GM21367 (cell line): ENCODE measurements around the gene PTPN18.
"Not testable (repeated sequence)": the region's sequence is repeated elsewhere in the genome, so short reads cannot be mapped to it uniquely, and the experiment has no call there.

Experiments used
- ATAC-seq: cut with Tn5 transposase; IDR thresholded peaks from one replicate; pipeline ENCODE4 v1.9.1; 2021; ENCODE audit not compliant: unreplicated experiment

Gene PTPN18

DNA sequence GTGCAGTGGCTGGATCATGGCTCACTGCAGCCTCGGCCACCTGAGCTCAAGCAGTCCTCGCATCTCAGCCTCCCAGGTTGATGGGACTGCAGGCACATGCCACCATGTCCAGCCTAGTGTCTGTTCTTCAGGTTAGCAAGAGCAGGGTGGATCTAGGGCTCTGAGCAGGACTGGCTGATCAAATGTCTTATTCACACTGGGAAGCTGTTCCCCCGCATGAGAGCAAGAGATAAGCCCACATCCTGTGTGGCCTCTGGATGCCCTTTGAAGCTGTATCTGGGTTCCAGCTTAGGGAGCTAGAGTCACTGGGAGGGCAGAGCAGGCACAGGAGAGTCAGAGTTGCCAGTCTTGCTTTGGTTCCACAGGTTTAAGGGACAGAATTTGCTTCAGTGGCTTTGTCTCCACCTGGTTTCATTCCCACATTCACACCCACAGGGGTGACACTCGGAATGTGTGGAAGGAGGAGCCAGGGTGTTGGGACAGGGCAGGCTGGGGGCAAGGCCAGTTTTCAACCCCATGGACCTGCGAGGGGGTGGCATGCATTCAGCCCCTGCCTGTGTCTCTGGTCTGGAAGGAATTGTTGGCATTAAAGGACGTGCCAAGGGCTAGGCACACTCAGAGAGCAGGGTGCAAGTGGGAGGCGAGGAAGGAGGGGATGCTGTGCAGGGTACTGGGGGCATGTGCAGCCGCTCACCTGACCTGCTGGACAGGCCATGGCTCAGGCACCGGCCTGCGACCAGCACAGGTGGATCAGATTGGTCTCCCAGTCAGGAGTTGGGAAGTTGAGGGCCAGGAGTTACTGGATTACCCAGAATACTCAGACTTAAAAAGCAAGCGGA is 24.5 kb downstream of the PTPN18 start:
- no peak for ATAC-seq

DNA sequence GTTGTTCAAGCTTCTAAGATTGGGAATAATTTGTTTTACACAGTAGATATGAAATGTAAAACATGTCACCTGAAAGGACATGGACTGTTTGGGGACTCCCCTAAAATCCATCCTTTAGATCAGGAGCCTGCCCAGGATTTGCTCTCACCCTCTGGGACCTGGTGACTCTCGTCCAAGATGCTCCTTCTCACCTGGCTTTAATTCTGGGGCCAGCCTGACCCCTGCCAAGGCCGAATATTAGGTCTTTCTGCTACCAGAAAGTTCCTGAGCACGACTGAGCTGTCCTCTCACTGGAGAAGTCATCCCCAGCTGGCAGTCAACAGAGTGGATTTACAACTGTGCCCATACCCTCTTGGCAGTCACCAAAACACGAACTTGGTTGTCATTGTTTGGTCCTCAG is 25.3 kb downstream of the PTPN18 start:
- ATAC-seq, result no peak

DNA sequence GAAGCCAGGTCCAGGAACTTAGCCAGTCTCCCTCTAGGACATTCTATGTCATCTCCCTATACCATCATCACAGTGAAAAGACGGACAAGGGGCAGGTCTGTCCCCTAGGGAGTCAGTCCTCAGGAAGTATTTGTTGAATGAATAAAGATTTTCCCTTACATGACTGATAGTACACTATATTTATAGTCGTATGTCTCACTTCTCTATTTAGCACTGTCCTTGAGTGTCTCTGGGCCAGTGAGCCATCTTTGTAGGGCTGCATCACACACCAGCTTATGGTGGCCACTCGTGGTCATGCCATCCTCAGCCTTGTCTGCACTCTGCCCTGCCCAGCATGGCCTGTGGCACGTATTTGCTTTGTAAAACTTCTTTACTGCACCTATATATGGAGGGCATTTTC is 25.8 kb downstream of the PTPN18 start:
- no peak for ATAC-seq

GRCh38 chr2:130382313-130382917 is 26.6 kb downstream of the PTPN18 start:
- no peak for ATAC-seq

DNA sequence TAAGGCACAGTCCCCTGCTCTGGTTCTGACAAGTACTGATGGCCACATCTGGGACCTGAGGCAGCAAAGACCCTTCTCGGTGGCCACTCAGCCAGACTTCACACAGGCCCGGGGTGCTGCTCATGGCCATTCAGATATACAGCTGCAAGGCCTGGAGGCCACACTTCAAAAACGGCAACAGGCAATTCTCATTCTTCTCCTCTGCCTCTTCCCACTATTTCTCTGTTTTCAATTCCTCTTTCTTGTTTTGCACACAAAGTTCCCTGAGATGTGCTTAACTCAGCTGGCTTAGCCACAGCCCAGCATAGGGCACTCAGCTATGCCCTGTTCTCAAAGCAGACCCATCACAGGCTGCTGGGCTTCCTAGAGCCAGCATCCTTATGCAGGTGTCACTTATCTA is 29.9 kb downstream of the PTPN18 start:
- peak; percentile 50 for ATAC-seq

GRCh38 chr2:130387071-130387400 is 31.2 kb downstream of the PTPN18 start:
- no peak for ATAC-seq

DNA sequence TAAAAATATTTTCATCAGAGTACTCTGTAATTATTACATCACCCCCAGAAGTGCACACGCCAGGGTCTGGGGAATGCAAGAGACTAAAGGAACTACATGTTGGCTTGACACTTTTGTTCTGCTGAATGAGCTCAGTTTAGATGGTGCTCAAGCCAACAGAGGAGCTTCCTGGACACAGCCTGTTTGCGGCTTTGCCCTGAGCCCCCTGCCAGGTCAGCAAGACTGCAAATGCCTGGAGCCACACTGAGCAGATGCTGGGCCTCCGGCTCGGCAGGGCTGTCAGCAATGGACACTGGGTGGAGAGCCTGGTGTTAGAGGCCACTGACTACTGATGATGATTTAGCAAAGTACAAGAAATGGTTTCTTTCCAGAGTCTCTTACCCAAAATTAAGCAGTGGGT is 31.9 kb downstream of the PTPN18 start:
- no peak for ATAC-seq

GRCh38 chr2:130388221-130388907 is 32.5 kb downstream of the PTPN18 start:
- no peak for ATAC-seq

DNA sequence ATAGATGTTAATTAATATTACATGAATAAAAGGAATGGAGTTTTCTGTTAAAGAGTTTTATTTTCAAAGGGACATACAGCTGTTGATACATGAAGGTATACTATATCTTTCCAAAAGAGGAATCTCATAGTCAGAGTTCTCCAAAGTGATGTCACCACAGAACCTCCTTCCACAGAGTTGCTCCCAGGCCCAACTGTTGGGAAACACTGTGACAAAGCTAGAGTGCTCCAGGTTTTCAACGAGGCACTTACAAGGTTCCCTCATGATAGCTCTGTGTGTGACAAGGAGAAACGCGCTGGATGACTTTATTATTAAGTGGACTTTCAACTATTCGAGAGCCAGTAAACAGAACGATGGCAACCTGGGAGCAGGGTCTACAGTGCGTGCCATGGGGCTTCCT is 33.5 kb downstream of the PTPN18 start:
- no peak for ATAC-seq

DNA sequence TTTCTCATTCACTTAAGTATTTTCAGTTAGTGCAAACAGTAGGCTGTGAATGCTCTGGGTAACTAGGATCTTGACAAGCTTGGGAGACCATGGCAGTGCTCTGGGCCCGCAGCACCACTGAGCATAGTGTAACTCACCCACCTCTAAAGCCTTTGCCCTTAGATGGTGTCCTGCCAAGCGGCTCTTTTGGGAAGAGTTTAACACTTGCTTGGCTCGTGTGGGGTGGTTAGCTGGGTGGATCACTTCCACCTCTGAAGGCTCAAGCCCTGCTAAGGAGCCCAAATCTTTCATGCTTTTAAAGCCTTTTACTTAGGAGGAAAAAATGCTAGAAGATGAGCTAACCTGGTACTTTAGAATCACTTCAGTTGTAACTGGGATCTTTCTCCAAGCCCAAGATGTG is 33.9 kb downstream of the PTPN18 start:
- ATAC-seq, result no peak

DNA sequence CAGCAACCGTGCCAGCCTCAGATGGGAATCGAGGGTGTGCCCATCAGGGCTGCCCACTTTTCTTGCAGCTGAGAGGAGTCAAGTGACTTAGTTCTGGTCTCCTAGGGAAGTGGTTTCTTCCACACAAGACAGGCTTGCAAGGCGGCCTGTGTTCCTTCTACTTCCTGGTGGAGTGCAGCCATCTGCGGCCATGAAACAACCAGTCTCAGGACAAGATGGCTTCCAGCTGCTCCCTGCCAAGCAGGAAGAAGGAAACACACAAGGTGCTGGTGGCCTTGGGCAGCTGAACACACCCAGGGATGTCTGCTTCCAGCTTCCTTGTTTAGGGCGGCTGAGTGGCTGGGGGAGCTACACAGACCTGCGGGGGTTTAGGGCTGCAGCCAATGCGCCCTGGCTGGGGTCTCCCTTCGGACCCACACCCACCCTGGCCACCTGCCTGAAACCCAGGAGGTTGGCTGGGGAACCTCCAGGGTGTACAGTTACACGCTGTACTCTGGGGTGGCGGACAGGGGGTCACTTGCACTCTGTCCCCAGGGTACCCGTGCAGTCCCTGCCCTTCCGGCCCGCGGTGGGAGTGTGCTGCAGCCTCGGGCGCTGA is 34.7 kb downstream of the PTPN18 start:
- ATAC-seq, result peak; percentile 10

GRCh38 chr2:130391058-130391871 is 35.4 kb downstream of the PTPN18 start:
- ATAC-seq, result peak; percentile 80

DNA sequence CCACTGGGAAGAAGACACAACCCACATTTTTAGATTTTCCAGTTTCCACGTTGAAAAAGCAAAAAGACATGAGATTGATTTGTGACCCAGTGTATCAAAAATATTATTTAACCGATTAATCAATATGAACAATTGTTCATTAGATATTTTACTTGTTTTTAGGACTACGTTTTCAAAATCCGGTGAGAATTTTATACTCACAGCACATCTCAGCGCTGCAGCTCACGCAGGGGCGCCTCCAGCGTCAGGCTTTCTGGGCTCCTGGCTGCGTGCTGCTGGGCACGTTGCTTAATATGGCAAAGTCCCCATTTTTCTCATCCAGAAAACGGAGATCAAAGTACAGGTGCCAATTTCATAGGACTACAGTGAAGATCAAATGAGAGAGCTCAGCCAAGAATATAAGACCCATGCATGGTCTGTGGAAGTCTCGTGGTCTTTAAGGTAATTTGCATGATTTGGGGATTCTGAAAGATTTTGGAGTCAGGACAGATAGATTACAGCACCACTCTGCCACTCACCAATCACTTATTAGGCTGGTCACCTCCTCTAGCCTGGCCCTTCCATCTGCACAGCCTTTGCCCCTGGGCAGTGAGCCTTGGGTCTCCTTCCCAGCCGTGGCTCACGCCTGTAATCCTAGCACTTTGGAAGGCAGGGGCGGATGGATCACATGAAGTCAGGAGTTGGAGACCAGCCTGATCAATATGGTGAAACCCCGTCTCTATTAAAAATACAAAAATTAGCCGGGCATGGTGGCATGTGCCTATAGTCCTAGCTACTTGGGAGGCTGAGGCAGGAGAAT is 36.2 kb downstream of the PTPN18 start:
- no peak for ATAC-seq

GRCh38 chr2:130393318-130393910 is 37.6 kb downstream of the PTPN18 start:
- no peak for ATAC-seq

DNA sequence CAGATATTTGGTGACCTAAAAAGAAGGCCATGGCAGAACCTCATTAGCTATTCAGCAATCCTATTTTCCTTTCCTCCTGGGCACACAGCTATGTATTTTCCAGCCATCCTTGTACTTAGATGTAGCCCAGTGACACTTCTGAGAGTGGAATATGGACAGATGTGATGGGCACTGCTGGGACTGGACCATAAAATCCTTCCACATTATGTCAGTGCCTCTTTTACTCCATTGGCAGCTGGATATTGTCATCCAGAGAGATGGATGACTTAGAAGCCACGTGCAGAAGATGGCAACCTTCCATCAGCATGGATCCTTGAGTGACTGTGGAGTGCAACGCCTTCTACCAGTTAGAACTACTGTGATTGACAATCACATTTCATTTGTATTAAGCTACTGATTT is 50.4 kb downstream of the PTPN18 start:
- ATAC-seq, result not testable (repeated sequence)

DNA sequence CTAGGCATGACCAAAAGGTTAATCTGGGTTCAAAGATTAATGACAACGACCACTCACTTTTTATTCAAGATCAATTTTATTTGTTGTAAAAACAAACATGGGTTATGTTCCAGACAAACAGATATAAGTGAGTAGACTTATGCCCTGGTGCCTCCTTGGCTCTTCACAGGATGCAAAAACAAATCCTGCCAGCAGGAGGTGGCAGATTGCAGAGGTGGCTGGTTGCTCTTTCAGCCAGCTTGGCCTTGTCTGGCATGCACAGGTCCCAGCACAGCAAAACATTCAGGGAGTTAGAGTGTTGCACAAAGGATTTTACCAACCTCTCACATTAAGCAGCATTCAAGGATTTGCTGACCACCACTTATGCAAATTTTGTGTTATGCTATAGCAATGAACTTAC is 60.8 kb downstream of the PTPN18 start:
- not testable (repeated sequence) for ATAC-seq

GRCh38 chr2:130418845-130419244 is 63.0 kb downstream of the PTPN18 start:
- not testable (repeated sequence) for ATAC-seq
